ENCODE data around the gene MT4.

The MT4 gene

DNA sequence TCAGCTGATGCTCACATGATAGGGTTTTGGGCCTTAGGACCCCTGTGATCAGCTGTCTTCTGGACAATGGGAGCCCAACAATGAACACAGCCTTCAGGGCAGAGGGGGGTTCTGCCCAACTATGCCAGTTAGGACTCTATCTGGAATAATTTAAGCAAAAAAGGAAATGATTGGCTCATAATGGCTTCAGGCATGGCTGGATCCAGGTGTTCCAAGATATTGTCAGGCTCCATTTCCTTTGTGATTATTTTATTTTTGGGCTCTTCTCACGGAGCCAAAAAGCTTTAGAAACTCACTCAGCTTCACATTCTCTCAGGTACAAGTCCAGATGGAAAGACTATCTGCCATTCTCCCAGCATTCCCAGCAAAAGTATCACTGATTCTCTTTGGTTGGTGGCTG, 40.6 kb downstream of the MT4 start:
- no peak for DNase-seq

DNA sequence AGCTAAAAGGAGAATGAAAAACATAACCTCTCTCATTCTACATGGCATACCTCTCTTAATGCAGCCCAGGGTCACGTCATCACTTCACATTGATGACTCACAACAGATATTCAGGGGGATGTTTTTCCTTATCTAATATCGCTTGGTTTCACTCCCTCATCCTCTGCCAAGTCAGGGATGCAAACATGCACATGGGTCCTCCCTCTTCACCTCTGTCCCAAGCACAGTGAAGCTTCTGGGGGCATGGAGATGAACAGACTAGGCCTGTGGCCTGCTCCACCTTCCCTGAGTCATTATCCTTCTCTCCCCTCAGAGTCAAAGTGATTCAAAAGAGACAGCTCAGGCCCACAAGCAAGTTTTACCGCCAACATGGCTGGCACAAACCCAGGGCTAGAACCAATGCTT, 41.2 kb downstream of the MT4 start:
- DNase-seq, result peak; percentile 80

DNA sequence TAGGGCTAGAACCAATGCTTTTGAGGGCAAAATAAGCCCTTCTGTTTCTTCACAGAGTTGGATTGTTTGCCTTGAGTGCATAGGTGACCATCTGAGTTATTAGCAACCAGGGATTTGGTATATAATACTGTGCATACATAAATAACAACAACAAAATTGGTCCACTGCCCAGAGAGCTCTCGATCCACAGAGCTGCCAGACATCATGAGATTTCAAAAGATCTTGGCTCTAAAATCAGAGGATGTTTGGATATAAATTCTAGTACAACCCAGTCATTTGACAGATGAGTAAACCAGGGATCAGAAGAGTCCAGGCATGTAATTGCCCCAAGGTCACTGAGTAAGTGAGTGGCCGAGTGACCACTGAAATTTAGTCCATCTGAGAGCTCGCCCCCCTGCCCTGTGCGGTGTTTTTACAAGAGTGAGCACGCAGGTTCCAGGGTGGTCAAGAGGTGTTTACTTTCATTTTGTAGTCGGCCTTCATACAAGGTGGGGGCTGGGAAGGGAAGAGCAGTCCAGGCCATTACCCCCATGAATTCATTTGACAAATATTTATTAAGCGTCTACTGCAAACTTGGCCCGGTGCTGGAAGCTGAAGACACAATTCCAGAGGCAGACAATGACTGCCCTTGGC, 41.7 kb downstream of the MT4 start:
- DNase-seq, result peak; percentile 87

- peak; percentile 99 for DNase-seq
Observed at GRCh38 chr16:56607109-56607618, 42.3 kb downstream of the MT4 start.

GRCh38 chr16:56607675-56608042, 42.8 kb downstream of the MT4 start:
- no peak for DNase-seq

GRCh38 chr16:56608043-56608875, 43.4 kb downstream of the MT4 start, which contains the start of gene MT2A:
Gene MT2A, plus strand, starts transcription at chr16:56608584. Its CDS starts 72 bp downstream, at chr16:56608656.
- DNase-seq, result peak; percentile 98

DNA sequence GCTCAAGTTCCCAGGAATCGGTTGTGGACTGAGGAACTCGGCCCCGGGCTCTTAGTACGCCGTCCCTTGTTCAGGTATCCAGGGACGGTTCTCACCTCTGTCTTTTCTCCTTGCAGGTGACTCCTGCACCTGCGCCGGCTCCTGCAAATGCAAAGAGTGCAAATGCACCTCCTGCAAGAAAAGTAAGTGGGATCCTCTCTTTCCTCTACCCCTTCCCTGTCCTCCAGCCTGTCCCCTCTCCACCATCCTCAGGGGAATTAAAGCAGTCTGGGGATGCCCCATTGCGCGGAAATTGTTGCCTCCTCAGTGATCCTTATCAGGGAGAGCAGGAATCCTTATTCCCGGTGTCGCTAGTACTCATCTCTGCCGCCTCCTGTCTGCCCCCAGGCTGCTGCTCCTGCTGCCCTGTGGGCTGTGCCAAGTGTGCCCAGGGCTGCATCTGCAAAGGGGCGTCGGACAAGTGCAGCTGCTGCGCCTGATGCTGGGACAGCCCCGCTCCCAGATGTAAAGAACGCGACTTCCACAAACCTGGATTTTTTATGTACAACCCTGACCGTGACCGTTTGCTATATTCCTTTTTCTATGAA, 44.1 kb downstream of the MT4 start:
- peak; percentile 33 for DNase-seq

- peak; percentile 88 for DNase-seq
Observed at GRCh38 chr16:56609463-56609921, 44.6 kb downstream of the MT4 start.

DNA sequence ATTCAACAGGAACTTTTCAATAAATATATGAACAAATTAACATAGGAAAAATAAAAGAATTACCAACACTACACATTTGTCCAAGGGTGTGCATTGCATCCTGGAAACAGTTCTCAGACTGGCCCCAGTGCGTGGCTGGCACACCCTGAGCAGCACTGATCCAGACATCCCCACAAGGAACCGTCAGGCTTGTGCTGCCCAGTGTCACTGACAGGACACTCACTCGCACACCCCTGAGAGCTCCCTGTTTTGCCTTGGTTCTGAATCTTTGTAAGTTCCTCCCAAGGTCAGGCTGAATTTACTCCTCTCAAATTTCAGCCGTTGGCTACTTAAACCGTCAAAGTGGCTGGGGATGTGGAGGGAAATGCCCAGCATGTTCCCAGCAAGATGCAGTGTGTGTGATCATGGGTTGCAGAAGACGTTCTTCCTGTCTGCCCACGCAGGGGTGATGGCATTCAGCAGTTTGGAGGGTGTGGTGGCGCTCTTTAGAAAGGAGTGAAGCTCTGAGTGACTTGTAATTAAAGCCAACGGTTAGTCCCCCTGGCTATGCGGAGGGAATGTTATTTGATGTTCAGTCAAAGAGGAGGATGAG, 45.2 kb downstream of the MT4 start:
- DNase-seq, result peak; percentile 91

DNA sequence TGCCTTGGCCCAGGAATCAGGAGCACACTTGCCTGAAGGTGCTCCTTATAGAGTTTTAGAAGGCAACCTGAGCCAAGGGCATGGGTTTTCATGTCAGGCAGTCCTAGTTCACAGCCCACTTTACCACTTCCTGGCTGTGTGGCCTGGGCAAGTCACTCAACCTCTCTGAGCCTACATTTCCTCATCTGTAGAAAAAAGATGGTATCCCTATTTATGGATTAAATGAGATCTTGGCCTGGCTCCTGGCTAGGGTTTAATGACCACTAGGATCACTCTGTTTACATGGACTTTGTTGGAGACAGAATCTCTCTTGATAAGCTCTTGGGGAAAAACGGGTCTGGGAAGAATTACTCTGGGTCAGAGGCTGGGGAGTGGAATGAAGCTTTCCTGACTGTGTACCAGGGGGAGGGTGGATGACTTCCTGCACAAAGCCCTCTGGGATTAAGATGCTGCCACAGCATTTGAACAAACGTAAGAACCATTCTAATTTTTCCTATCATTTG, 45.8 kb downstream of the MT4 start:
- peak; percentile 35 for DNase-seq

- peak; percentile 55 for DNase-seq
Observed at GRCh38 chr16:56611281-56611833, 46.5 kb downstream of the MT4 start.

DNA sequence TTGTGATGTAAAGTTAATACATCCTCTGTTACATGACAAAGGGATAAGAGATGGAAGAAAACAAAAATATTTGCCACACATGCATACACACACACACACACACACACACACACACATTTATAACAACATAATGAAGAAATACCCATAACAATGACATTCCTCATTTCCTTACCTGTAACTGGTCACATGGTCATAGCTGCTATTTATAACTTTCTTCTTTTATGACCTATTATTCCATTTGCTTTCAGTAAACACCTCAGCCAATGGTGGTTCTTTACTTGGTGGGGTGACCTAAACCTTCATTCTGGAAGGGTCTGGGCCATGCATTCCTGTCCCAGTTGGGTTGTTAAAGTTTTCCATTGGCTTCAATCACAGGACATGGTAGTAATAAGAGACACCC, 48.8 kb downstream of the MT4 start:
- no peak for DNase-seq

DNA sequence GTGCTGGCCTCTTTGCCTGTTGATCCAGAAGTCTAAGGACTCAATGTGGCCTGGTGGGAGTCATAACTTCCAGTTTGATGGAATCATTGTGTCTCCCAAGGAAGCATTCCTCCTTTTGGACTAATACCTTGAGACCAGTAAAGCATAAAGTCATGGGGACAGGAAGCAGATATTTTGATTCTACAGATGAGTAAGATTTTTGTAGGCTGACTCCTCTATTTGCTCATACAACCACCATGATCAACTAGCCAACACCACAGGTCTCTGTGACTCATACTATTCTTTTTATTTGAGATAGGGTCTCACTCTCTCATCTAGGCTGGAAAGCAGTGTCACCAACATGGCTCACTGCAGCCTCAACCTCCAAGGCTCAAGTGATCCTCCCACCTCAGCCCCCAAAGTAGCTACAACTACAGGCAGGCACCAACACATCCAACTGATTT, 49.7 kb downstream of the MT4 start:
- peak; percentile 85 for DNase-seq

DNA sequence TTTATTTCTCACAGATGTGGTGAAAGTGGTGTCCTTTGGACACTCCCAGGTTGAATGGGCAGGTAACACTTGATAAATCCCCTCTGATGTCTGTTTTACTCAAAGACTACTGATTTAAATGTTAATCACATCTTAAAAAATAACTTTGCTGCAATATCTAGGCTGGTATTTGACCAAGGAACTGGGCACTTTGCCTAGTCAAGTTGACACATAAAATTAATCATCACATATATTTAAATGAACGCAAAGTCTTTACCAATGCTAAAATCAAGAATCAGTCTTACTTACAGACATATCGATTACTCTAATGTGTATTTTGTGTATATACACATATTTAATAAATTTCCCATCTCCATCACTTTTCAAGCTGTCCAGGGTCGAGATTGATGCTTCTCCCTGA, 50.5 kb downstream of the MT4 start:
- peak; percentile 66 for DNase-seq

DNA sequence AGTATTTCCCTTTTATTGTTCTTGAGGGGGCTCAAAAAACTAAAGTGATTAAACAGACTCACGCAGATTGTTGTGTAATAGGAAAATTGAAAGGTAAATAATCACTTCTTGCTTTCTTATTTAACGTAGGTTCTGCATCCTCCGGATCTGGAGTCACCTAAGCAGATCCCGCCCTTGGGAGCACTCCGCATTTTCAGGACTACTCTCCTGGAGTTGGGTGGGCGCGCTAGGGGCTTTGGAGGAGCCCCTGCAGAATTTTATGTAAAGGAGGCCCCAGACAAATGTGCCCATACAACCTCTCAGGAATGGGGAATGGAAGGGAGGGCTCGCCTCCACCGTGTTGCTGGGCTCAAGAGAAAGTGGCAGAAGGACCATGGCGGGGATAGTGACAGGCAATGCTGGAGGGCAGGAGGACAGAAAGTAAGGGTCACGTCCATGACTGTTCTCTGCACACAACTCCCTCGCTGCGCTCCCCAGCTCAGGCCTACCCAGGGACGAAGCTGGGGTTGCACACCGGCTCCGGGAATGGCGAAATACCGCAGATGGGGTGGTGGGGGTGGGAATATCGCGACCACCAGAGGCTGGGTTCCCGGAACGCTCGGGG, 51.8 kb downstream of the MT4 start:
- no peak for DNase-seq

DNA sequence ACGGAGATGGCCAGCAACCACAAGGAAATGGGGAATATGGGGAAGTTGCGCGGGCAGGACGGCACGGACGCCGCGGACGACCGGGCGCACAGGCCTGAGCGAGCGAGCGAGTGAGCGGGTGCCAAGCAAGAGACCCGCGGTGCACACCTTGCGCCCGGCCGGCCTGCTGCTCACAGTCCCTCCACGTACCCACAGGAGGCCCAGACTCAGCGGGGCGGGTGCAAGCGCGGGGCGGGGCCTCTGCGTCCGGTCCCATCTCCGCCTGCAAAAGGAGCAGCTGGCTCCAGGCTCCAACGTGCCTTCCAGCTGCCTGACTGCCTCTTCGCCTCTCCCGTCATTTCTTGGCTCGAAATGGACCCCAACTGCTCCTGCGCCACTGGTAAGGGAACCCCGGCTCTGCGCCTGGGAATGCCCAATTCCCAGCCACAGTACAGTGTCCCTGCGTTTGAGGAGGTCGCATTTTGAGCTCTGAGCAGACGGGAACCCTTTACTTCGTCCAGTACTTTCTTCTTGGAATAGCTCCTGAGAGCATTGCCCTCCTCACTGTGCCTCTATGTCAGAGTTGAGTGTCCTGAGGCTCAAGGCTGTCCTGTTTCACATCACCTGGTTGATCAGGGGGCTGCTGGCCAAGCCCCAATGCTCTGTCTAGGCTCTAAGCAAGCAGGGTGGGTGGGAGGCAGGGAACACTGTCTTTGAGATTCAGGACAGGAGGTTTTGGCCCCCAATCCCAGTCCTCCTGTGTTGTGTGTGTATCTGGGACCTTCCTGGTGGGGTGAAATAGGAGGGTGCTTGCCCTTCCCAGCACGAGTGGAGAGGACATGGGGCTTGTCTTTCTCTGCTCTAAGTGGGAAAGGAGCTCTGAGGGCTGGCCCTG, 52.6 kb downstream of the MT4 start:
- DNase-seq, result peak; percentile 65

DNA sequence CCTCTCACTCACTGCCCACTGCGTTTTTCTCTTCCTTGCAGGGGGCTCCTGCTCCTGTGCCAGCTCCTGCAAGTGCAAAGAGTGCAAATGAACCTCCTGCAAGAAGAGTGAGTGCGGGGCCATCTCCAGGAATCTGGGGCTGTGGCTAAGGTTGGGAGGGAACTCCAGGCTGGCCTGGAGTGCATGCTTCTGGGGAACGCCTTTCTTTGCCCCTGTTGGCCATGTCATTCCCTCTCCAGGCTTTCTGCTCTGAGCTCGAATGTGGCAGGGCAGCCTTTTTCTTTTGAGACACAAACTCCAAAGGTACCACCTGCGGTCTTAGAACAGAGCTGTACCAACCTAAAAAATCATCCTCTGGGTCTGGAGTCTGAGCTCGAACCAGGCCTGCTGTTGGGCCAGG, 53.3 kb downstream of the MT4 start:
- DNase-seq, result no peak
